Measurements from ENCODE around the gene HTRA3.

HTRA3 gene

GRCh38 chr4:8292478-8293107 lies 23.0 kb downstream of the HTRA3 start:
- DNase-seq (ENCODE audit: low spot score): no peak

GRCh38 chr4:8293131-8293975 lies 23.8 kb downstream of the HTRA3 start:
- no peak for DNase-seq (ENCODE audit: low spot score)

GRCh38 chr4:8294036-8294435 lies 24.5 kb downstream of the HTRA3 start:
- no peak for DNase-seq (ENCODE audit: low spot score)

- DNase-seq (ENCODE audit: low spot score): no peak
These were observed 25.2 kb downstream of the HTRA3 start for GRCh38 chr4:8294775-8295174.

- no peak for DNase-seq (ENCODE audit: low spot score)
These were observed 25.9 kb downstream of the HTRA3 start for GRCh38 chr4:8295471-8295870.

GRCh38 chr4:8296491-8296890 lies 26.9 kb downstream of the HTRA3 start:
- DNase-seq (ENCODE audit: low spot score): no peak

- DNase-seq (ENCODE audit: low spot score): no peak
These were observed 27.6 kb downstream of the HTRA3 start for GRCh38 chr4:8297141-8297601.

GRCh38 chr4:8297691-8298485 lies 28.3 kb downstream of the HTRA3 start:
- no peak for DNase-seq (ENCODE audit: low spot score)

GRCh38 chr4:8300832-8301231 lies 31.3 kb downstream of the HTRA3 start:
- no peak for DNase-seq (ENCODE audit: low spot score)

GRCh38 chr4:8301851-8302730 lies 32.5 kb downstream of the HTRA3 start:
- no peak for DNase-seq (ENCODE audit: low spot score)

- no peak for DNase-seq (ENCODE audit: low spot score)
These were observed 33.5 kb downstream of the HTRA3 start for GRCh38 chr4:8303081-8303480.

- DNase-seq (ENCODE audit: low spot score): peak; percentile 83
These were observed 34.1 kb downstream of the HTRA3 start for GRCh38 chr4:8303485-8304281.

GRCh38 chr4:8304827-8305695 lies 35.5 kb downstream of the HTRA3 start:
- no peak for DNase-seq (ENCODE audit: low spot score)

- no peak for DNase-seq (ENCODE audit: low spot score)
These were observed 36.4 kb downstream of the HTRA3 start for GRCh38 chr4:8305851-8306471.

GRCh38 chr4:8306511-8307021 lies 37.0 kb downstream of the HTRA3 start:
- no peak for DNase-seq (ENCODE audit: low spot score)

GRCh38 chr4:8307121-8307520 lies 37.6 kb downstream of the HTRA3 start:
- no peak for DNase-seq (ENCODE audit: low spot score)

GRCh38 chr4:8307714-8308113 lies 38.2 kb downstream of the HTRA3 start:
- no peak for DNase-seq (ENCODE audit: low spot score)

GRCh38 chr4:8308144-8308543 lies 38.6 kb downstream of the HTRA3 start:
- DNase-seq (ENCODE audit: low spot score): no peak

Data from AG08395 (cell line).